Activated CD4-positive, alpha-beta T cell treated with anti-CD3 and anti-CD28 coated beads, Interleukin-2, Interleukin-4, amounts not matched to agents 100 ng/mL and 50 ng/mL, durations not matched to agents 16 hours and 8 hours (primary cell): Measurements from ENCODE around the gene SHMT1.
"Not testable (repeated sequence)": the region's sequence is repeated elsewhere in the genome, so short reads cannot be mapped to it uniquely, and the experiment has no call there.

Experiments
- DNase-seq: peaks from one replicate; pipeline ENCODE4 v3.0.0-alpha.2; 2020; ENCODE audit warnings: low spot score

SHMT1 gene

GRCh38 chr17:18324140-18325050, 39.0 kb downstream of the SHMT1 start:
- DNase-seq = no peak

GRCh38 chr17:18323507-18324139, 39.7 kb downstream of the SHMT1 start:
- DNase-seq = no peak

GRCh38 chr17:18323007-18323406, 40.3 kb downstream of the SHMT1 start:
- no peak for DNase-seq

- no peak for DNase-seq
These were observed 40.8 kb downstream of the SHMT1 start for GRCh38 chr17:18322522-18322921.

- DNase-seq = no peak
These were observed 42.0 kb downstream of the SHMT1 start for GRCh38 chr17:18321309-18321708.

GRCh38 chr17:18320301-18320700, 43.0 kb downstream of the SHMT1 start:
- no peak for DNase-seq

GRCh38 chr17:18319604-18320256, 43.6 kb downstream of the SHMT1 start:
- no peak for DNase-seq

GRCh38 chr17:18318771-18319450, 44.4 kb downstream of the SHMT1 start:
- no peak for DNase-seq

- DNase-seq = no peak
These were observed 45.2 kb downstream of the SHMT1 start for GRCh38 chr17:18318117-18318516.

- no peak for DNase-seq
These were observed 47.4 kb downstream of the SHMT1 start for GRCh38 chr17:18315961-18316360.

GRCh38 chr17:18315562-18315922, 47.8 kb downstream of the SHMT1 start:
- DNase-seq = no peak

GRCh38 chr17:18314731-18315561, 48.4 kb downstream of the SHMT1 start, which contains the start of the genes SMCR8 and TOP3A:
Gene SMCR8 (plus strand): TSS chr17:18315293. CDS start chr17:18315790, 497 bp downstream.
Gene TOP3A (minus strand): TSS chr17:18314994. CDS start chr17:18314778, 216 bp downstream.
- peak; percentile 98 for DNase-seq

- no peak for DNase-seq
These were observed 49.2 kb downstream of the SHMT1 start for GRCh38 chr17:18314059-18314730.

- DNase-seq = no peak
These were observed 54.1 kb downstream of the SHMT1 start for GRCh38 chr17:18309202-18309601.

- DNase-seq = not testable (repeated sequence)
These were observed 60.1 kb downstream of the SHMT1 start for GRCh38 chr17:18303206-18303605.

- no peak for DNase-seq
These were observed 62.4 kb downstream of the SHMT1 start for GRCh38 chr17:18300725-18301480.

GRCh38 chr17:18298061-18298460, 65.3 kb downstream of the SHMT1 start:
- DNase-seq = not testable (repeated sequence)

GRCh38 chr17:18291718-18292540, 71.4 kb downstream of the SHMT1 start:
- DNase-seq = no peak

GRCh38 chr17:18285296-18285695, 78.1 kb downstream of the SHMT1 start:
- DNase-seq = no peak
